ENCODE measurements around the gene JAG1. TPM values are rescaled to one million over a fixed set of nuclear protein-coding genes. Genes with fewer than 3 reads are reported as not detected.

The JAG1 gene
- total and polyA plus RNA-seq, 2 donors (not counting 3 experiments of a cell fraction or from before 2014, with no cell fraction given), result 19.7 to 37.0 TPM

GRCh38 chr20:10658876-10659632, 14.7 kb downstream of the JAG1 start:
- DNase-seq (ENCODE audit: low read depth, low spot score) (no peak), FAIRE-seq (no peak)
- dilution Hi-C loops (cut with MboI; ENCODE audit: extremely low pct_ligation_motif_present, low sequenced_read_pairs), result no loop called here
- Histone ChIP-seq H2AFZ (ENCODE audit: low read depth, low read length) (no peak overlapping the region), H3K9me1 (replicated peaks; ENCODE audit: control insufficient read depth, extremely low read depth, insufficient read depth, low read length) (no peaks in the 10 kb centered on the region), H3K4me2 (ENCODE audit: insufficient read depth, low read length) (no peak overlapping the region), H3K4me1 (ENCODE audit: control insufficient read depth, extremely low read depth, insufficient read depth, low read length) (peaks cover 12% of the 10 kb centered on the region), H3K9ac (replicated peaks; ENCODE audit: extremely low read depth, insufficient read depth, low read length) (no peak overlapping the region), H4K20me1 (replicated peaks; ENCODE audit: control insufficient read depth, extremely low read depth, insufficient read depth, low read length) (no peaks in the 10 kb centered on the region), H3K27ac (ENCODE audit: insufficient read depth, low read depth, low read length) (no peak overlapping the region), H3K36me3 (ENCODE audit: control insufficient read depth in 2 of 2, extremely low read depth in 1 of 2, insufficient read depth in 2 of 2, low read length in 2 of 2) (peaks cover 20 to 53% of the 10 kb centered on the region in 2 experiments), H3K79me2 (ENCODE audit: control insufficient read depth, insufficient read depth, low read length) (peaks cover 29% of the 10 kb centered on the region), H3K9me3 (replicated peaks; ENCODE audit: control insufficient read depth, insufficient read depth, low read length) (no peaks in the 10 kb centered on the region), H3K4me3 (replicated peaks in 1 of 3; ENCODE audit: insufficient read depth in 1 of 3, low read depth in 1 of 3, low read length in 3 of 3) (no peak overlapping the region), H3K27me3 (ENCODE audit: control insufficient read depth in 2 of 2, insufficient read depth in 2 of 2, low read length in 2 of 2) (no peaks in the 10 kb centered on the region)
- ChIA-PET POLR2A (interaction anchor here (0.7 kb wide), 1 partner anchor 8 kb away, joined by 7 read pairs; no protein-coding TSS in a partner anchor), CTCF (interaction anchor here (0.6 to 1.0 kb wide), 3 partner anchors 64 to 246 kb away, joined by 3 to 4 read pairs (median 3); no protein-coding TSS in a partner anchor)
- TF ChIP-seq POLR2A (IDR thresholded peaks at IDR 0.05; ENCODE audit: low read depth, low read length) (no peak), MYC (IDR thresholded peaks at IDR 0.05; ENCODE audit: low read depth, low read length) (no peak), MAX (IDR thresholded peaks at IDR 0.05; ENCODE audit: insufficient read depth, insufficient read length) (no peak), EZH2 (IDR thresholded peaks at IDR 0.05; ENCODE audit: borderline replicate concordance, low read depth, low read length, severe bottlenecking) (no peak), GATA2 (IDR thresholded peaks at IDR 0.05; ENCODE audit: insufficient read depth, insufficient read length, low read depth, low read length) (no peak), FOS (IDR thresholded peaks at IDR 0.05; ENCODE audit: borderline replicate concordance, insufficient read depth, low read length) (no peak), POLR2AphosphoS5 (IDR thresholded peaks at IDR 0.05; ENCODE audit: insufficient read depth, low read depth, low read length) (no peak), JUN (IDR thresholded peaks at IDR 0.05; ENCODE audit: borderline replicate concordance, insufficient read depth, insufficient read length, low read depth) (no peak), CTCF (IDR thresholded peaks at IDR 0.05; ENCODE audit: extremely low read depth in 1 of 2, insufficient read depth in 1 of 2, low read depth in 1 of 2, low read length in 2 of 2) (no peak)
- BruUV-seq (replicated peaks), result no TSS peak
- intact Hi-C loops (cut with micrococcal nuclease), result no loop called here

Measured in endothelial cell of umbilical vein (primary cell).